LNCaP clone FGC (cell line): ENCODE data around the gene DDX56.
A peak's percentile ranks its signal among the peaks of the same experiment; 100 is the strongest.

Experiments used
- DNase-seq: peaks from one replicate; pipeline ENCODE4 v3.0.0-alpha.2; 2011; ENCODE audit warnings: low read depth
- H3K4me3 ChIP-seq: 2 replicates; pipeline ENCODE4 v1.5.1; 2011; ENCODE audit warnings: mild to moderate bottlenecking, low read depth, low read length, control low read depth
- CTCF ChIP-seq: IDR thresholded peaks from 2 replicates; pipeline ENCODE4 v1.5.1; 2012; ENCODE audit warnings: mild to moderate bottlenecking; ENCODE audit not compliant: control insufficient read depth, insufficient read depth; ENCODE audit errors: extremely low read depth

The DDX56 gene

GRCh38 chr7:44549457-44549856 is 24.3 kb downstream of the DDX56 start:
- no peak overlapping the region for H3K4me3 ChIP-seq
- TF ChIP-seq CTCF = no peak
- DNase-seq = no peak

- no peak for DNase-seq
- TF ChIP-seq CTCF = no peak
- H3K4me3 ChIP-seq = no peak overlapping the region
Observed at GRCh38 chr7:44548893-44549292, 24.8 kb downstream of the DDX56 start.

- no peak for TF ChIP-seq CTCF
- no peak overlapping the region for H3K4me3 ChIP-seq
- DNase-seq = peak; percentile 67
Observed at GRCh38 chr7:44547536-44548231, 26.0 kb downstream of the DDX56 start.

- no peak for TF ChIP-seq CTCF
- no peak for DNase-seq
- no peak overlapping the region for H3K4me3 ChIP-seq
Observed at GRCh38 chr7:44541876-44542610, 31.7 kb downstream of the DDX56 start.

- DNase-seq = no peak
- no peak within 1 kb of the TSS for H3K4me3 ChIP-seq
- no peak for TF ChIP-seq CTCF
Observed at GRCh38 chr7:44541028-44541869, 32.5 kb downstream of the DDX56 start, which contains the start of gene NPC1L1. TSS of gene NPC1L1 (minus strand) at chr7:44541330. CDS start at chr7:44541259, 71 bp downstream.

- H3K4me3 ChIP-seq = no peak overlapping the region
- DNase-seq = no peak
- no peak for TF ChIP-seq CTCF
Observed at GRCh38 chr7:44540592-44541027, 33.1 kb downstream of the DDX56 start.
